Right lung (tissue), 5 donors: ENCODE results near the gene JPH2. TPM values are rescaled to one million over a fixed set of nuclear protein-coding genes. Genes with fewer than 3 reads are reported as not detected.

Source experiments
- DNase-seq, 2 donors: peaks; one replicate each; pipeline ENCODE4 v3.0.0-alpha.2; 2013
- polyA plus RNA-seq, 5 donors: library from polyadenylated mRNA; unstranded; fragments of 120-200 nt; gene quantifications; one replicate each; pipeline versions ENCODE4 v1.2.1 to v1.2.3, GENCODE V29; 2013; ENCODE audit warnings: inconsistent platforms in 1 of 5, low replicate concordance in 1 of 5; ENCODE audit not compliant: insufficient read length in 5 of 5, insufficient read depth in 1 of 5

JPH2 gene
- polyA plus RNA-seq, 5 donors, result 0.87 to 4.4 (median 1.4) TPM

DNA sequence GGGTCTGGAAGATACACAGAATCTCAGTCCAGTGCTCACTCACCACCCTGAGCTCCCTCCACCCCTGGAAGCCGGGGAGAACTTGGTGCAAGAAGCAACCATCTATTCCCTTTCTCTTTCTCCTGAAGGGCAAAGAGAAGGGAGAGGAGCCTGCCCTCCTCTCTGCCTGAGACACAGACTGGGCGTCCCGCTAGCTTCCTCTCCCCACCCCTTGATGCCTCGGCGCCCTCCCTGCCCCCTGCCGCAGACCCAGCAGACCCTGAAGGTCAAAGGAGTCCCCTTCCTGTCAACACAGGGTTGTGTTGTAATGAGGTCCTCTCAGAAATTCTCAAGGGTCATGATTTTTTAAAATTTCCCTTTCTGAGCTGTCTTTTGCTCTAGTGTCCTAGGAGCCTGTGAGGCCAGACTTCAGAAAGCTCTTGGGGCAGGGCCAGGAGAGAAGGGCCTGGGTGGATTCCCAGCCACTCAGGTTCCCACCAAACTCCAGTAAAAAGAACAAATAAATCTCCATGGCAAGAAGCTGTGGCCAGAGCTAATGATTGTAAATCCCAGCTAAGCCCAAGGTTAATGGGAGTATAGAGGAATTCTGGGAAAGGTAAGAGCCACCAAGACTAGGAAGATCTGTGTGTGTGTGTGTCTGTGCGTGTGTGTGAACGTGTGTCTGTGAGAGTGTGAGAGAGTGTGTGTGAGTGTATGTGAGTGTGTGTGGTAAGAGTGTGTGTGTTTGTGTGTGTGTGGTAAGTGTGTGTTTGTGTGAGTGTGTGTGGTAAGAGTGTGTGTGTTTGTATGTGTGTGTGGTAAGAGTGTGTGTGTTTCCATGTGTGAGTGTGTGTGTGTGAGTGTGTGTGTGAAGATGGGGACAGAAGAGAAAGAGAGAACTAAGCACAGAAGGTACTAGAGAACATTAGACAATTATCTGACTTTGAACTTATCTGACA is 1.1 kb upstream of the JPH2 start:
- DNase-seq, result no peak

DNA sequence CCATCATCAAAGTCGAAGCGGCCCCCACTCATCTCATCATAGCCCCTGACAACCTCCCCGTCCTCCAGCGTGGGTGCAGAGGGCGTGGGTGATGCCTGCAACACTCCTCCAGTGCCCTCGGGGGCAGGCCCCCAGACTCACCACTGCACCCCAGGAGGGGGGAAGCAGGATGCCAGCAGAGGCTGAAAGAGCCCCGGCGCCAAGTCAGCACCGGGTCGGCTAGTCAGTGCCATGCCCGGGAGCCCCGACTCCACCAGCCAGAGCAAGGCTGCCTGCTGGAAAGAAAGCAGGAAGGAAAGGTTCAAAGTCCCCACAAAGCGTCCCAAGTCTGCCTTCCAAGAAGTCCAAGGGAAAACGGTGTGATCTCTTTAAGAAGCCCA is 324 bp downstream of the JPH2 start:
- no peak for DNase-seq

DNA sequence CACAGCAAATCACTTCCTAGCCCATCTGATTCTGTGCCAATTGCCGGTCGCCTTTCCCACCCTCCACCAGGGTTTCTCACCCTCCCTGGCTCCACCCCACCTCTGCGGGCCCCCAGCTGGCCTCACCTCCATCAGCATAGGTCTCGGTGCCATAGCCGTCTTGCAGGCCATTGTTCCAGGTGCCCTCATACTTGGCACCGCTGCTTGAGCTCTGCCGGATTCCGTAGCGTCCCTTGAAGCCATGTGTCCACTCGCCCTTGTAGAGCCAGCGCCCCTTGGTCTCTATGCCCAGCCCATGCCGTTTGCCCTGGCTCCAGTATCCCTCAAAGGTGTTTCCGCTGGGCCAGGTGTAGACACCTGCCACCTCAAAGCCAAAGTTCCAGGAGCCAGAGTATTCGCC is 787 bp downstream of the JPH2 start:
- DNase-seq, result no peak

DNA sequence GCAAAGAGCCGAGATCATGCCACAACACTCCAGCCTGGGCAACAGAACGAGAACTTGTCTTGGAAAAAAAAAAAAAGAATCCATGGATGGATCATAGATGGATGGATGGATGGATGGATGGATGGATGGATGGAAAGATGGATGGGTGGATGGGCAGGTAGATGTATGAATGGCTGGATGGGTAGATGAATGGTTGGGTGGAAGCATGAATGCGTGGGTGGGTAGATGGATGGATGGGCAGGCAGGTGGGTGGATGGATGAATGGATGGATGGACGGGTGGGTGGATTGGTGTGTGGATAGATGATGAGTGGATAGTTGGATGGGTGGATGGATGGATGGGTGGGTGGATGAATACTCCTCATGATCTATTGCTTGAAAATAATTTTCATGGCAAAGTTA is 1.4 kb downstream of the JPH2 start:
- DNase-seq, result no peak

DNA sequence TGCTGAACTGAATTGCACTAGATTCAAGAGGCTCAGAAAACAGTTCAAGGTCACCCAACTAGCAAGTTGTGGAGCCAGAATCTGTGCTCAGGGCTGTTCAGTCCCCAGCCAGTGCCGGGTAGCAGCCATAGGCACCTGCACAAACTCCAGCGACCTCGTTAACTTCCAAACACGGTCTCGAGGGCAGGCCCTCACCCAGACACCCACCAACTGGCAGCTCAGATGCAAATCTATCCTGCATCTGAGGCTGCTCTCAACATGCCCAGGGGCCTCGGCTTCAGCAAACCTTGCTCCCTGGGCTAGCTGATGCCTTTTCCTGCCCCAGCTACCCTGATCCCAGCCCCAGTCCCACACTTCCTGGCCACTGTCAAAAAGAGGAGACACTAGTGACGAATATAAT is 3.7 kb downstream of the JPH2 start:
- no peak for DNase-seq

DNA sequence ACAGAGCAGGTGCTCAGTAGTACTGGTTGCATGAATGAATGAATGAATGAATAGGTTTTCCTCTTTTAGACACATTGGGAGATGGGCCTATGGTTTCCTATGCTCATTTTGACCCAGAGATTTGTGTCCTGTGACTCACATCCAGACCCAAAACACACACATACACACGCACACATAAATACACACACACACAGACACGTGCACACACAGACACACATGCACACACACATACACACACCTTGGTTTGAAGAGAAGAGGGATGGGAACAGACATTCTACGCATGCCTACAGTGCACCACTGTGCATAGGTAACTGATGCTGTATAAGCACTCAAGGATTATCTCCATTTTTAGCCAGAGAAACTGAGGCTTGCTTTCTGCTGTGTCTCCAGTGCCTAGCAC is 4.1 kb downstream of the JPH2 start:
- no peak for DNase-seq

DNA sequence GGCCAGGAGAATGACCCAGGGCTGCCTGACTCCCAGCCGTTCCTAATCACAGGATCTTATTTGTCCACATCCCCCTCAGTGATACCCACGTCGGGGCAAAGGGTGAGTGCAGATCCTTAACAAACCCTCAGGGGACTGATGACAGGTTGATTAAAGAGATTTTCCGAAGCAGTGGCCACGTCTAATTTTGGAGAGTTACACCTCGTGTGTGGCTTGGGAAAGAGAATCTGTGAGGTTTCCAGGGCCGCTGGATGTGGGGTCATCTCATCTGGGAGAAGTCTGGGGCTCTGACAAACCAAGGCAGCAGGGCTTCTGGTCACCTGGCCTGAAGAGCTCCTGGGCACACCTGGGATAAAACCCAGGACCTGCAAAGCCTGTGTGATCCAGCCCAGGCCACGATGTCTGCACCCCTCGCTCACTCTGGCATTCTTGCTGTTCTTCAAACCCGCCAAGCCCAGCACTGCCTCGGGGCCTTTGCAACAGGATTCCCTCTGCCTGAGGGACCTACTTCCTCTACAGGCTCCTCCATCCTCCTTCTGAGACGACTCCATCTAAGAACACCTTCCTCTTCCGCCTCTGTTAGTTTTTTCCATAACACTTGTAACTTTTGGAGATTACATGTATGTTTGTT is 4.7 kb downstream of the JPH2 start:
- DNase-seq, result no peak

DNA sequence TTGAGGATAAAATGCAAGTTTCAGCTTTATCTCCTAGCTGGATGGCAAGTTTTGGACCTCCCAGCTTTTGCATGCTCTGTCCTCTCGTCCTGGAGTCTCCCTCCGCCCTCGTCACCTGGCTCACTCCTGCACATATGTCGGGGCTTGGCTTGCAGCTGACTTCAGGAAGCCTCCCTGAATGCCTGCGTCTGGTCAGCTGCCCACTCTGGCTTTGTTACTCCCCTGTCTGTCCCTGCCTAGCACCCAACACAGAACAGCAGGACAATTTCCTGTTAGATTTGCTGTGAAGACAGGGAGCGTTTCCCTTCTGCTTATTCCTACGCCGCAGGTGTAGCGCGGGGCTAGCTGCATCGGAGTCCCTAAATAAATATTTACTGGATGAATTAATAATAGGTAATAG is 5.4 kb downstream of the JPH2 start:
- DNase-seq, result no peak

DNA sequence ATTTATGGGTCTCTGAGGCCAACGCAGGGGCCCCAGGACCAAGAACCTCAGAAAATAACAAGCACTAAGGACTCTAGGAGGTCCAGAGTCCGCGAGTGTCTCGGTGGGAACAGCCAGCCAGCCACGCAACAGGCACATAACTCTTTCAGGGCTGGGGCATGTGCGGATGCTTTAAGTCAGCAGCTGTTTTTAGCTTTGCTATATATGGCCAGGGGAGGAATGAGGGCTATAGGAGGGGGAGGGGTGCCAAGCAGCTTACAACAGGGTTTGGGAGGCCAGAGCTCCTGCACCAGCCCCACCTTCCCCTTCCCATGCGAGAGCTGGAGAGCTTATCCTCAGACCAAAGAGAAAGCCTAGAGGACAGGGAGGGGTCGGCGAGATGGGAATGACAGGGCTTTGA is 6.2 kb downstream of the JPH2 start:
- DNase-seq, result peak in 1 of 2 donors; percentile 8

DNA sequence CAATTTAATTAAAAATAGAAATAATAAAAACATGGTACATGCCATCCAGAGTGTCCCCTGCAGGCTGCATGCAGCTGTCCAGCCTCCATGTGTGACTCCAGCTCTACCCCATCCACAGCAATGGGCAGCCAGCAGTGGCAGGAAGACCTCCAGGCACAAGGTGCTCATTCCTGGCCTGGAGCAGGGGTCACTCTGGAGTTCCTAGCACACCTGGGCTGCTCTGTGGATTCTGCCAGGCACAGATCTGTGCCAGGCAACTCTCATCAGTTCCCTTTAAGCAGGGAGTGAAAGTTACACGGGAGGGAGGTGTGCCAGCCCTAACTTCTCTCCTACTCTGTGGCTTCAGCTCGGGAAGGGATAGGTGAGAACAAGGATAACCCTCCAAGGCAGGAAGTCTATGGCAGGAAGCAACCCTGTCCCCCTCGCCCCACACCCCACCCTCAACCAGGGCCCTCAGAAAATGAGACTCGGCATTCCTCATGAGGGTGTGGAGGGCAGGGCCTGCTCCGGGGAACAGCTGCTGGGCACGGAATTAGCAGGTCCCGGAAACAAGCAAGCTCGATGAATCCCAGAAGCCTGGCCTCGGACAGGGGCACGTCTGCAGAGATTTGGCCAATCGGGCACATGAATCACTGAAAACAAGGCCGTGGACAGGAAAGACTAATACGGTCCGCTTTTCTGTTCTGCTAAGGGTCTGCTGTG is 10.0 kb downstream of the JPH2 start:
- no peak for DNase-seq

DNA sequence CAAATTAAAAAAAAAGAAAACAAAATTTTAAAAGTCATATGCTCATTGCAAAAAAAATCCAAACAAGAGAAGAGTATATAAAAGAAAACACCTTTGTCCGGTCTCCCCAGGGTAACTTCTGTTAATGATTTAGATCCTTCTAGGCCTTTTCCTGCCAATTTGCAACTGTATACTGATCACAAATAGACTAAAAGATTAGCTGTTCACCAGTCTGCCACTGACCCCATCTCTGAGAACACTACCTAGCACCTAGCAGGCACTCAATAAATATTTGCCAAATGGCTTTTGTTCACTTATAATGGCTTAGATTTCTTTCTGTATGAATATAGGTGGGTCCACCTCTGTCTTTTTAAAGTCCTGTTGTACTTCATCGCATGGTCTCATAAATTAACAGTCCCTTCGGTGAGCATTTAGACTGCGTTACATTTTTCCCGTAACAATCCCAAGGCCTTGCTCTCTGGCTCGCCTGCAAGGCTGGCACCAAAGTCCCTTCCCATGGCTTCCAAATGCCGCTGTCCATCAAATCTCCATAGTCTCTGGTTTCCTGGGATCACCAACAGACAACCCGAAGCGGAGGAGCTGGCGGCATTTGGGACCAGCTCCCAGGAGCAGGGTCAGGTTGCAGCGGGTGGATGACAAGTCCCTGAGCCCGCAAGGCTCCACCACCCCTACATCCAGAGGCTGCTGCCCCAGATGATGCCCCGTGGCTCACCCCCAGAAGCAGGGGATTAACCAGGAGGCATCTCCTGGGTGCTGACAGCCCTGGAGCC is 11.8 kb downstream of the JPH2 start:
- no peak for DNase-seq

DNA sequence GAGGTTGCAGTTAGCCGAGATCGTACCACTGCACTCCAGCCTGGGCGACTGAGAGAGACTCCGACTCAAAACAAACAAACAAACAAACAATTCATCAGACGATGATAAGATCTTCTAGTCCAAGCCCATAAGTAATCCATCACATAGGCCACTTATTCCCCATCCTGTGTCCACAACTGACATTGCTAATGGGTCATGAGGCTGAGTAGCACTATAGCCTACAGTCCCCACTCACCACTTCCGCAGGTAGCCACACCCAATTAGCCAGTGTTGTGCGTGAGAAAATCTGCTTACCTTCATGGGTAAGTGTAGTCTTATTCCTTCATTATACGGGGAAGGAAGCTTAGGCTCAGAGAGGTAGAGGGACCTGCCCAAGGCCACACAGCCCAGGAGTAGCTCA is 13.1 kb downstream of the JPH2 start:
- DNase-seq, result no peak

DNA sequence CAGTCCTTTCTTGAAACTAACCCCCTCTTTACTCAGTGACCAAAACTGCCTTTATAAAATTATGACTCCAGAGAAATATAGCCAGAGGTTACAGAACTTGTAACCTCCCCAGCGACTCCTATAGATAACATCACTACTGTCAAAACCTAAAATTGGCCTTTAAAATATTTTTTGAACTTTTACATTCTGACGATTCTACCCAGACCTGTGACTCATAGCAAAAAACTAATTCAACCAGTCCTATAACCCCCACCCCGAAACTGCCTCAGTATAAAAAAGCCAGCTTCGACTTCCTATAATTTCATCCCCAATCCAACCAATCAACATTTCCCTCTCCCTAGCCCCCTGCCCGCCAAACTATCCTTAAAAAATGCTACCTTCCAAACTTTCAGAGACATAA is 13.9 kb downstream of the JPH2 start:
- DNase-seq, result no peak

DNA sequence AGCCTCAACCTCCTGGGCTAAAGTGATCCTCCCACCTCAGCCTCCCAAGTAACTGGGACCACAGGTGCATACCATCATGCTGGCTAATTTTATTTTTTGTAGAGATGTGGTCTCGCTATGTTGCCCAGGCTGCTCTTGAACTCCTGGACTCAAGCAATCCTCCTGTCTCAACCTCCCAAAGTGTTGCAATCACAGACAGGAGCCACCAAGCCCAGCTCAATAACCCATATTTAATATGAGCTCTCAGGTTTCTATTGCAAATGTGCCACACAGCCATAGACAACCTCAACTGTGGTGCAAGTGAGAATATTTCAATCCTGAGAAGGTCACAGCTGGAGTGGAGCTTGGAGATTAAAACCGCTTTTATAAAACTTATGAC is 14.4 kb downstream of the JPH2 start:
- no peak for DNase-seq

DNA sequence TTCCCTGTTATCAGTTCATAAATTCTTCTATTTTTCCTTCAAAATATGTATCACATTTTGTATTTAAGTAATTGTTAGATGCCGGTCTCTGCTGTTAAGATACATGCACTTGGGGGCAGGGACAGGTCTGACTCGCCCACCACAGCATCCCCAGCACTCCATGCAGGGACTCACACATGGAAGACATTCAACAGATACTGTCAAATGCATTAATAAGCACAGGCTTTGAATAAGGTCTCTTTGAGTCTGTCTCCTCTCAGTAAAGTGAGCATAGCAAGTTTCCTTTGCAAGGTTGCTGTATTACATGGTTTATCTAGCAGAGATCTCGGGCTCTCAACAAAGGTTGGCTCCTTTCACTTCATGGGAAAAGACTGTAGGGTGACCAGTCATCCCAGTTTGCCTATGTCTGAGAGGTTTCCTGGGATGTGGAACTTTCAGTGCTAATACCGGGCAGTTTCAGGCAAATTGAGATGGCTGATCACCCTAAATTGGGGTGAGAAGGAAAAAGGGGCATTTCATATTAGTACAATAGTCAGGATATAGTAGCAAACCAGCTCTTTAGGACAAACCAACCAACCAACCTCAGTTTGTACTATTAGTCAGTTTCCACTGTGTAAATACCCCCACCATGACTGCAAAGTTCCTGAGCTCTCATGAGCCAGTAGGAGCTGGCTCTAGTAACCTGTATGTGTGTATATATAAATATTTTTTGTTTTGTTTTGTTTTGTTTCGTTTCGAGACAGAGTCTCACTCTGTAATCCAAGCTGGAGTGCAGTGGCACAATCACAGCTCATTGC is 15.0 kb downstream of the JPH2 start:
- DNase-seq, result no peak

DNA sequence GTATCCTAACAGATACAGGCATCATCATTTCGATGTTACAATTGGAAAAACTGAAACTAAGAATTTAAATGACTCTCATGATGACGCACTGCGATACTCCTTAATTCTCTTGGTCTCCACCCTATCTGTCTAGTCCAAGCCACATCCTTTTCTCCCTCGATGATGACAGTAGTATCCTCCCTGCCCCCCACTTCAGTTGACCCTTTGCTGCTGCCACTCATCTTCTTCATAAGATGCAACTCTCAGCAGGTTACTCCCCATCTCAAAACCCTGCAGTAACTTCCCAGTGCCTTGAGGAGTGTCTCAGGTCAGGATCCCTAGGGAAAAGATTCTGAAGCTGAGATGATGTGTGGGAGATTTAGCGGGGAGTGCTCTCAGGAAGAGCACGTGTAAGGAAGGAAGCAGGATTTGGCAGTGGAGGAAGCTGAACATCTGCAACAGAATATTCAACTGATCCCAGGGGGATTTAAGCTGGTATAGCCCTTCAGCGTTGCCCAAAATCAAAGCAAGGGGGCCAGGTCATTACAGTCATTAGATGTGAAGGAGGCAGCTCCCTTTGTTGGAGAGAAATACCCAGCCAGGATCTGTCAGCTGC is 16.1 kb downstream of the JPH2 start:
- DNase-seq, result no peak

DNA sequence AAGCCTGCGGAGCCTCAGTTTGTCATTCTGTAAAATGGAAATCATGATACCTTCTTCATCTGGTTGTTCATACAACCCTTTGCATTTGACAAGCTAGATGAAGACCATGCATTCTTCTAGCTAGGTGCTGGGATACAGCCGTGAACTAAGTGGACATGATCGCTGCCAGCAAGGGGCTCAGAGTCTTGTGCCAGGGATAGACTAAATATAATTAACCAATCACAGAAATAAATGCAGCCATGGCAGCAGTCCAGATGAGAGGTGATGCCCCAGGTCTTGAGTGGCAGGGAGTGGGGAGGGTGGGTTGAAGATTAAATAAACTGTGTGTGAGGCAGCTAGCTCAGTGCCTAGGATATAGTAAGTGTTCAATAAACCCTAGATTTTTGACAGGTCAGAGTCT is 19.3 kb downstream of the JPH2 start:
- no peak for DNase-seq

DNA sequence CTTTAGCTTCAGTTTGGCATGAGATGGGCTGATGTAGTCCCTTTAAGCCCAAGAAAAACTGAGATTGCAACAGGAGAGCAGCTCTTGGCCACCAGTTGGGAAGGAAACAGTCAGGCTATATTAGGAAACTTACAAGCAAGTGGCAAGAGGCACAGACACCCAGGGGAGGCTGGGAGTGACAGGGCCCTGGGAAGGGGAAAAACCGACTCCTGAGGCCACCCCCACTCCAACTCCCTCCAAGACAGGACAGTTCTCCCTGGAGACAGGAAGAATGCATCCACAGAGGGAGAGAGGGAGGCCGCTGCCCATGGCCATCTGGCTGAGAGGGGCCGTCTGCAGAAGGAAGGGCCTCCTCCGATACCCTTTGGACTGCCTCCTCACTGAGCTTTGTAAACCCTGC is 20.5 kb downstream of the JPH2 start:
- DNase-seq, result no peak

DNA sequence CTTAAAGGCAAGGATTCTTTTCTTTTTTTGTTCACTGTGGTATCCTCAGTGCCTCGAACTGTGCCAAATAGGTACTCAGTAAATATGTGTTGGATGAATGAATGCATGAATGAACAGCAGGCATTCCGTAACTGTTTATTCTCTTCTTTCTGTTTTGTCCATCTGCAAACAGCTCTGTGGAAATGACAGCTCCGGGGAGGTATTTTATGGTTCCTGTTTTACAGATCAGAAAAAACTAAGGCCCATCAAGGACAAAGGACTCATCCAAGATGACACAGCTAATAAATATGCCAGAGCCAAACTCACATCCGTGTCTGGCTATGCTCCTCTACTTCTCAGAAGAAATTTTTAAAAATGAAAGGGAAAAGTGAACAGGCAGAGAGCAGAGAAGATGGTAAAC is 21.0 kb downstream of the JPH2 start:
- DNase-seq, result no peak

DNA sequence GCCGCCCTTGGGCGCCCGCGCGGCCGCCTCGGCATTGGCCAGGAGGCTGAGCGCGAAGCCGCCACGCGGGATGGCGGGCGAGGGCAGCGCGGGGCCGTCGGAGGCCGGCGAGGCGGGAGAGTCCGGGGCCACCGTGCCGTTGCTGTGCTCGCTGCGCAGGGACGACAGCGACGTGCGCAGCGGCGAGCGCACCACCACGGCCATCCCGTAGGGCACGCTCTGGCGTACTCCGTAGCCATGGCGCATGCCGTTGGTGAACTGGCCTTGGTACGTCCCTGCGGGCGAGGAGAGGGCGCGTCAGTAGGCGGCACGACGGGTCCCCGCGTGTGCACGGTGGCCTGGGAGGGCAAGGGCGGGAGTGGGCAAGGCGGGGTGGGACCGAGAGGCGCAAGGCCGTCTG is 26.9 kb downstream of the JPH2 start:
- no peak for DNase-seq

DNA sequence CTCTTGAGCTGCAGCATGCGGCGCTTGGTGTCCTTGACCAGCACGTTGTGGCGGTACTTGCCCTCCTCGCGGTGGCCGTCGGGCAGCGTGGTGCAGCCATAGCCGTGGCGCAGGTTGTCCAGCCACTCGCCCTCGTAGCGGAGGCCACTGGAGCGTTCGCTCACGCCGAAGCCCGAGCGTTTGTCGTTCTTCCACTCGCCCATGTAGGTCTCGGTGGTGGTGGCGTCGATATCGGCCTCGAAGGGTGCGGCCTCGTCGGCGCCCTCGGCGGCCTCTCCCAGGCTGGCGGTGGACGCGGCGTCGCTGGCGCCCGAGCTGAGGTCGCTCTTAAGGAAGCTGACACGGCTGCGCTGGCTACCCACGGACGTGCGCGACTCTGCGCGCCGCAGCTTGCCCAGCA is 27.3 kb downstream of the JPH2 start:
- no peak for DNase-seq
